KMS-11 (cell line): Measurements from ENCODE around the gene PRMT7.

ENCODE experiments used
- H2AFZ ChIP-seq: fragments of 200-600 bp; sonication (generic); 2 replicates; pipeline ENCODE4 v1.6.1; 2016; ENCODE audit warnings: antibody characterized with exemption, mixed run types, low read depth
- H3K27ac ChIP-seq: fragments of 200-600 bp; sonication (generic); 2 replicates; pipeline ENCODE4 v1.6.1; 2016; ENCODE audit warnings: mild to moderate bottlenecking, mixed run types
- H3K27me3 ChIP-seq: fragments of 200-600 bp; sonication (generic); 2 replicates; pipeline ENCODE4 v1.6.1; 2017; ENCODE audit warnings: mild to moderate bottlenecking, low read depth, mixed run types, moderate library complexity; ENCODE audit not compliant: insufficient read depth
- H3K36me3 ChIP-seq: fragments of 200-600 bp; sonication (generic); 2 replicates; pipeline ENCODE4 v1.6.1; 2017; ENCODE audit warnings: mild to moderate bottlenecking, mixed run types; ENCODE audit not compliant: insufficient read depth
- H3K4me1 ChIP-seq: fragments of 200-600 bp; sonication (generic); 2 replicates; pipeline ENCODE4 v1.6.1; 2016; ENCODE audit warnings: mild to moderate bottlenecking, low read depth, mixed run types; ENCODE audit not compliant: poor library complexity, severe bottlenecking
- H3K4me2 ChIP-seq: fragments of 200-600 bp; sonication (generic); 2 replicates; pipeline ENCODE4 v1.7.0; 2016; ENCODE audit warnings: mild to moderate bottlenecking, mixed run types
- H3K4me3 ChIP-seq: fragments of 200-600 bp; sonication (generic); IDR thresholded peaks from 2 replicates; pipeline ENCODE4 v1.6.1; 2017; ENCODE audit warnings: low read depth, low read length, mixed read lengths; ENCODE audit not compliant: insufficient read depth
- H3K79me2 ChIP-seq: fragments of 200-600 bp; sonication (generic); 2 replicates; pipeline ENCODE4 v1.6.1; 2016; ENCODE audit warnings: low read depth, mixed run types; ENCODE audit not compliant: insufficient read depth
- H3K9ac ChIP-seq: fragments of 200-600 bp; sonication (generic); 2 replicates; pipeline ENCODE4 v1.6.1; 2016; ENCODE audit warnings: mild to moderate bottlenecking, mixed run types
- H4K20me1 ChIP-seq: fragments of 200-600 bp; sonication (generic); 2 replicates; pipeline ENCODE4 v1.6.1; 2016; ENCODE audit warnings: mild to moderate bottlenecking, mixed run types; ENCODE audit not compliant: insufficient read depth
- CTCF ChIP-seq: fragments of 200-600 bp; sonication (generic); conservative IDR thresholded peaks from 2 replicates; pipeline ENCODE4 v1.6.1; 2017; ENCODE audit warnings: low read depth, mild to moderate bottlenecking, antibody characterized with exemption, low read length, moderate library complexity, mixed read lengths

The PRMT7 gene

GRCh38 chr16:68292425-68292824 is 18.4 kb upstream of the PRMT7 start:
- H3K4me2 ChIP-seq, result no peak overlapping the region
- no peak overlapping the region for H2AFZ ChIP-seq
- TF ChIP-seq CTCF, result no peak
- no peak overlapping the region for H3K9ac ChIP-seq
- H3K27me3 ChIP-seq, result no peaks in the 10 kb centered on the region
- no peaks in the 10 kb centered on the region for H3K79me2 ChIP-seq
- H3K36me3 ChIP-seq, result no peaks in the 10 kb centered on the region; the same call in 1 of the 2 replicates
- peaks cover 6% of the 10 kb centered on the region for H3K4me1 ChIP-seq
- H3K27ac ChIP-seq, result no peak overlapping the region
- 0 out of 2 replicates have a peak, but pooled peaks cover 4% of the 10 kb centered on the region for H4K20me1 ChIP-seq
- no peak overlapping the region for H3K4me3 ChIP-seq

GRCh38 chr16:68296291-68296690 is 14.5 kb upstream of the PRMT7 start:
- H3K79me2 ChIP-seq, result no peaks in the 10 kb centered on the region
- H3K9ac ChIP-seq, result no peak overlapping the region
- peaks cover 13% of the 10 kb centered on the region for H3K4me1 ChIP-seq
- no peak overlapping the region for H3K4me3 ChIP-seq
- H4K20me1 ChIP-seq, result 0 out of 2 replicates have a peak, but pooled peaks cover 4% of the 10 kb centered on the region
- no peak overlapping the region for H3K27ac ChIP-seq
- H3K36me3 ChIP-seq, result no peaks in the 10 kb centered on the region; the same call in 1 of the 2 replicates
- no peak overlapping the region for H3K4me2 ChIP-seq
- TF ChIP-seq CTCF, result no peak
- H2AFZ ChIP-seq, result no peak overlapping the region
- H3K27me3 ChIP-seq, result no peaks in the 10 kb centered on the region

- no peak overlapping the region for H3K27ac ChIP-seq
- H3K79me2 ChIP-seq, result no peaks in the 10 kb centered on the region
- H3K4me3 ChIP-seq, result no peak overlapping the region
- no peaks in the 10 kb centered on the region; the same call in 1 of the 2 replicates for H3K36me3 ChIP-seq
- H3K9ac ChIP-seq, result no peak overlapping the region
- H3K4me2 ChIP-seq, result no peak overlapping the region
- peaks cover 13% of the 10 kb centered on the region for H3K4me1 ChIP-seq
- no peak for TF ChIP-seq CTCF
- H2AFZ ChIP-seq, result no peak overlapping the region
- H4K20me1 ChIP-seq, result 0 out of 2 replicates have a peak, but pooled peaks cover 4% of the 10 kb centered on the region
- H3K27me3 ChIP-seq, result no peaks in the 10 kb centered on the region
Observed at GRCh38 chr16:68296693-68297092, 14.1 kb upstream of the PRMT7 start.

GRCh38 chr16:68297908-68298307 is 12.9 kb upstream of the PRMT7 start:
- Histone ChIP-seq H4K20me1 (no peaks in the 10 kb centered on the region), H3K4me2 (no peak overlapping the region), H3K79me2 (peaks cover 6% of the 10 kb centered on the region; the same call in 1 of the 2 replicates), H3K27ac (no peak overlapping the region), H3K36me3 (no peaks in the 10 kb centered on the region; the same call in 1 of the 2 replicates), H3K4me1 (peaks cover 13% of the 10 kb centered on the region), H3K9ac (no peak overlapping the region), H3K4me3 (no peak overlapping the region), H3K27me3 (no peaks in the 10 kb centered on the region), H2AFZ (no peak overlapping the region)
- TF ChIP-seq CTCF, result no peak
